ENCODE results near the gene ST8SIA2.

- no peak for TF ChIP-seq CTCF (IDR thresholded peaks at IDR 0.05)
- no peak for TF ChIP-seq POLR2A (IDR thresholded peaks at IDR 0.05)
Observed at GRCh38 chr15:92485441-92485840, 91.8 kb downstream of the ST8SIA2 start.
